CD14-positive monocyte (primary cell): ENCODE results near the gene RGS11. TPM values are rescaled to one million over a fixed set of nuclear protein-coding genes. Genes with fewer than 3 reads are reported as not detected.

Source experiments
- DNase-seq, 3 donors: peaks; one replicate each; pipeline ENCODE4 v3.0.0-alpha.2; 2011 to 2022
- H2AFZ ChIP-seq: 2 replicates; pipeline ENCODE4 v1.6.0; 2012; ENCODE audit warnings: mild to moderate bottlenecking, low read depth, low read length, inconsistent platforms; ENCODE audit not compliant: insufficient read depth, poor library complexity, severe bottlenecking
- H3K27ac ChIP-seq, 2 donors: 1 replicate in 1 of 2; 2 replicates in 1 of 2; pipeline ENCODE4 v1.5.1; 2012 to 2013; ENCODE audit warnings: low read length in 2 of 2, control low read depth in 1 of 2, inconsistent platforms in 1 of 2, low read depth in 1 of 2, mild to moderate bottlenecking in 1 of 2
- H3K27me3 ChIP-seq, 2 donors: one replicate each; pipeline versions ENCODE4 v1.6.0 to v1.6.1; 2011 to 2013; ENCODE audit warnings: low read length in 2 of 2; ENCODE audit not compliant: control insufficient read depth in 2 of 2, insufficient read depth in 2 of 2
- H3K36me3 ChIP-seq, 2 donors: replicated peaks in 1 of 2; 1 replicate in 1 of 2; 2 replicates in 1 of 2; pipeline versions ENCODE4 v1.5.1 to v1.6.1; 2012 to 2013; ENCODE audit warnings: low read length in 2 of 2, control low read depth in 1 of 2, inconsistent platforms in 1 of 2, mild to moderate bottlenecking in 1 of 2; ENCODE audit not compliant: insufficient read depth in 2 of 2, control insufficient read depth in 1 of 2
- H3K4me1 ChIP-seq, 2 donors: 1 replicate in 1 of 2; 2 replicates in 1 of 2; pipeline versions ENCODE4 v1.5.1 to v1.6.1; 2012 to 2013; ENCODE audit warnings: low read length in 2 of 2, control low read depth in 1 of 2, inconsistent platforms in 1 of 2, mild to moderate bottlenecking in 1 of 2, moderate library complexity in 1 of 2; ENCODE audit not compliant: insufficient read depth in 2 of 2, control insufficient read depth in 1 of 2
- H3K4me2 ChIP-seq: replicated peaks from 2 replicates; pipeline ENCODE3; 2012; ENCODE audit warnings: low read length, moderate library complexity, mild to moderate bottlenecking; ENCODE audit not compliant: poor library complexity, severe bottlenecking; ENCODE audit errors: extremely low read depth
- H3K4me3 ChIP-seq, 3 experiments: fragments of 200-600 bp in 1 of 3; sonication (generic) in 1 of 3; replicated peaks in 1 of 3; 1 replicate in 2 of 3; 2 replicates in 1 of 3; pipeline ENCODE4 v1.5.1; 2011 to 2013; ENCODE audit warnings: low read length in 3 of 3, mild to moderate bottlenecking in 3 of 3, control low read depth in 2 of 3, low read depth in 2 of 3, inconsistent platforms in 1 of 3, moderate library complexity in 1 of 3
- H3K79me2 ChIP-seq: 2 replicates; pipeline ENCODE4 v1.6.0; 2012; ENCODE audit warnings: mild to moderate bottlenecking, control low read depth, inconsistent platforms, low read length, moderate library complexity; ENCODE audit not compliant: insufficient read depth
- H3K9ac ChIP-seq: 2 replicates; pipeline ENCODE4 v1.6.0; 2017; ENCODE audit warnings: low read length, mild to moderate bottlenecking; ENCODE audit not compliant: insufficient read depth, poor library complexity, severe bottlenecking
- H3K9me3 ChIP-seq, 2 donors: replicated peaks in 1 of 2; 1 replicate in 1 of 2; 2 replicates in 1 of 2; pipeline versions ENCODE4 v1.5.1 to v1.6.1; 2012 to 2013; ENCODE audit warnings: low read length in 2 of 2, control low read depth in 1 of 2; ENCODE audit not compliant: control insufficient read depth in 1 of 2, insufficient read depth in 1 of 2
- H4K20me1 ChIP-seq: 2 replicates; pipeline ENCODE4 v1.6.0; 2012; ENCODE audit warnings: mild to moderate bottlenecking, low read length, control low read depth, moderate library complexity; ENCODE audit not compliant: insufficient read depth
- H3K27ac Mint-ChIP-seq, 7 donors: one replicate each; pipeline ENCODE4 v1.8.0; 2020; ENCODE audit warnings: mild to moderate bottlenecking in 7 of 7, mixed read lengths in 7 of 7, moderate library complexity in 6 of 7, inconsistent platforms in 2 of 7
- H3K27me3 Mint-ChIP-seq, 3 donors: one replicate each; pipeline ENCODE4 v1.8.0; 2021 to 2022; ENCODE audit warnings: low read depth in 3 of 3, mild to moderate bottlenecking in 3 of 3, mixed read lengths in 3 of 3, moderate library complexity in 3 of 3, inconsistent platforms in 1 of 3
- H3K36me3 Mint-ChIP-seq, 2 donors: one replicate each; pipeline ENCODE4 v1.8.0; 2020; ENCODE audit warnings: mixed read lengths in 2 of 2, inconsistent platforms in 1 of 2, mild to moderate bottlenecking in 1 of 2
- H3K4me1 Mint-ChIP-seq: one replicate; pipeline ENCODE4 v1.8.0; 2020; ENCODE audit warnings: mild to moderate bottlenecking, mixed read lengths
- H3K4me3 Mint-ChIP-seq, 2 donors: one replicate each; pipeline ENCODE4 v1.8.0; 2020; ENCODE audit warnings: mild to moderate bottlenecking in 2 of 2, mixed read lengths in 2 of 2, moderate library complexity in 1 of 2
- H3K9me3 Mint-ChIP-seq, 7 donors: one replicate each; pipeline ENCODE4 v1.8.0; 2020 to 2022; ENCODE audit warnings: mixed read lengths in 7 of 7, mild to moderate bottlenecking in 6 of 7, moderate library complexity in 6 of 7, inconsistent platforms in 2 of 7
- WGBS: methylation state at CpG from one replicate; pipeline ENCODE4 v1.1.5; 2013; ENCODE audit warnings: missing lambda C conversion rate; ENCODE audit not compliant: insufficient coverage; 5-methylcytosine and 5-hydroxymethylcytosine counted together
- intact Hi-C, 2 donors: fragments of 100-400 bp; cut with micrococcal nuclease; formaldehyde crosslinking; loops; one replicate each; pipeline versions ENCODE4 v1.15.0 to v1.15.1; 2023
- polyA plus RNA-seq, 3 donors: library from polyadenylated mRNA; depleted of rRNA in 1 of 3; unstranded in 2 of 3; stranded (reverse) in 1 of 3; fragments of 300-500 nt in 2 of 3; fragments of >200 nt in 1 of 3; fragmentation: Illumina TruSeq in 2 of 3; gene quantifications; 1 replicate in 2 of 3; 2 replicates in 1 of 3; pipeline ENCODE4 v1.2.3, GENCODE V29; 2012 to 2021
- TF ChIP-seq, protein P1 (sequence below): fragments of 200-600 bp; IDR thresholded peaks from one replicate; pipeline ENCODE4 v1.8.0; 2022; ENCODE audit warnings: antibody characterized with exemption, mild to moderate bottlenecking

The RGS11 gene
- polyA plus RNA-seq, 3 donors, result 0.07 TPM; not detected in 2

- H2AFZ ChIP-seq, result no peak overlapping the region
- peaks cover 5% of the 10 kb centered on the region for H3K4me1 Mint-ChIP-seq
- 97% methylated on average over 18 of the region's 19 CpGs for WGBS
- no peak overlapping the region for H3K27ac ChIP-seq
- H3K4me3 Mint-ChIP-seq, result no peak overlapping the region
- H3K4me2 ChIP-seq, result no peak overlapping the region
- peaks cover 55 to 60% of the 10 kb centered on the region in 2 donors for H3K36me3 ChIP-seq
- no peaks in the 10 kb centered on the region for H3K4me1 ChIP-seq
- H3K79me2 ChIP-seq, result no peaks in the 10 kb centered on the region
- no peak overlapping the region for H3K9ac ChIP-seq
- H3K9me3 ChIP-seq, result no peaks in the 10 kb centered on the region
- peak overlapping the region in 2 of 7 donors; percentile 2 to 8 for H3K27ac Mint-ChIP-seq
- TF ChIP-seq, protein P1, sequence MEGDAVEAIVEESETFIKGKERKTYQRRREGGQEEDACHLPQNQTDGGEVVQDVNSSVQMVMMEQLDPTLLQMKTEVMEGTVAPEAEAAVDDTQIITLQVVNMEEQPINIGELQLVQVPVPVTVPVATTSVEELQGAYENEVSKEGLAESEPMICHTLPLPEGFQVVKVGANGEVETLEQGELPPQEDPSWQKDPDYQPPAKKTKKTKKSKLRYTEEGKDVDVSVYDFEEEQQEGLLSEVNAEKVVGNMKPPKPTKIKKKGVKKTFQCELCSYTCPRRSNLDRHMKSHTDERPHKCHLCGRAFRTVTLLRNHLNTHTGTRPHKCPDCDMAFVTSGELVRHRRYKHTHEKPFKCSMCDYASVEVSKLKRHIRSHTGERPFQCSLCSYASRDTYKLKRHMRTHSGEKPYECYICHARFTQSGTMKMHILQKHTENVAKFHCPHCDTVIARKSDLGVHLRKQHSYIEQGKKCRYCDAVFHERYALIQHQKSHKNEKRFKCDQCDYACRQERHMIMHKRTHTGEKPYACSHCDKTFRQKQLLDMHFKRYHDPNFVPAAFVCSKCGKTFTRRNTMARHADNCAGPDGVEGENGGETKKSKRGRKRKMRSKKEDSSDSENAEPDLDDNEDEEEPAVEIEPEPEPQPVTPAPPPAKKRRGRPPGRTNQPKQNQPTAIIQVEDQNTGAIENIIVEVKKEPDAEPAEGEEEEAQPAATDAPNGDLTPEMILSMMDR, result no peak
- no peaks in the 10 kb centered on the region for H4K20me1 ChIP-seq
- no peaks in the 10 kb centered on the region for H3K27me3 Mint-ChIP-seq
- H3K9me3 Mint-ChIP-seq, result no peaks in the 10 kb centered on the region
- intact Hi-C loops, result no loop called here
- peaks cover 60 to 84% of the 10 kb centered on the region in 2 donors for H3K36me3 Mint-ChIP-seq
- H3K27me3 ChIP-seq, result no peaks in the 10 kb centered on the region
- DNase-seq, result no peak
- H3K4me3 ChIP-seq, result no peak overlapping the region
Observed at GRCh38 chr16:260326-260725, 15.4 kb downstream of the RGS11 start.

DNA sequence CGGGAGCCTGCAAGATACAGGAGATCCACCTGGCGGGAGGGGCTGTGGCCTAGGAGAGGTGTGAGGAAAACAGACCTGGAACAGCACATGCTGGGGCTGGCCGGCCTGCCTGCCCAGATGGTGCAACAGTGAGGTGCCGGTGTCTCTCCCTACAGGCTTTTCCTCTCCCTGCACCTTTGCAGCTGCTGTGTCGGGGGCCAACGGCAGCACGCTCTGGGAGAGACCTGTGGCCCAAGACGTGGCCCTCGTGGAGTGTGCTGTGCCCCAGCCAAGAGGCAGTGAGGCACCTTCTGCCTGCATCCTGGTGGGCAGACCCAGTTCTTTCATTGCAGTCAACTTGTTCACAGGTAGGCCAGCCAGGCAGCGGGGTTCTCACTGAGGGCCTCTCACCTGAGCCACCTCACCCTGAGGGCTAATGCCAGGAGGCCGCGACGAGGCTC lies 15.9 kb downstream of the RGS11 start:
- H3K9me3 Mint-ChIP-seq, result no peaks in the 10 kb centered on the region
- H3K36me3 ChIP-seq, result peaks cover 51 to 61% of the 10 kb centered on the region in 2 donors
- intact Hi-C loops, result no loop called here

More for the DNA sequence above, 15.9 kb downstream of the RGS11 start:
- Histone ChIP-seq H3K79me2 (no peaks in the 10 kb centered on the region), H3K27me3 (no peaks in the 10 kb centered on the region), H3K4me3 (no peak overlapping the region), H3K4me1 (no peaks in the 10 kb centered on the region), H3K9me3 (no peaks in the 10 kb centered on the region), H3K9ac (no peak overlapping the region), H4K20me1 (no peaks in the 10 kb centered on the region), H3K4me2 (no peak overlapping the region), H2AFZ (no peak overlapping the region), H3K27ac (no peak overlapping the region)
- Mint-ChIP-seq H3K27ac (no peak overlapping the region), H3K4me1 (peaks cover 5% of the 10 kb centered on the region), H3K27me3 (no peaks in the 10 kb centered on the region), H3K4me3 (no peak overlapping the region), H3K36me3 (peaks cover 61 to 85% of the 10 kb centered on the region in 2 donors)
- TF ChIP-seq, protein P1, result no peak
- WGBS, result 93% methylated on average over 12 of the region's 13 CpGs
- no peak for DNase-seq
